Inferior parietal cortex (tissue), 1 donor: ENCODE data around the gene PRXL2C.
"Not testable (repeated sequence)": the region's sequence is repeated elsewhere in the genome, so short reads cannot be mapped to it uniquely, and the experiment has no call there.

Experiments
- DNase-seq: peaks from one replicate; pipeline ENCODE4 v3.0.0-alpha.2; 2016; ENCODE audit errors: extremely low spot score

Gene PRXL2C

DNA sequence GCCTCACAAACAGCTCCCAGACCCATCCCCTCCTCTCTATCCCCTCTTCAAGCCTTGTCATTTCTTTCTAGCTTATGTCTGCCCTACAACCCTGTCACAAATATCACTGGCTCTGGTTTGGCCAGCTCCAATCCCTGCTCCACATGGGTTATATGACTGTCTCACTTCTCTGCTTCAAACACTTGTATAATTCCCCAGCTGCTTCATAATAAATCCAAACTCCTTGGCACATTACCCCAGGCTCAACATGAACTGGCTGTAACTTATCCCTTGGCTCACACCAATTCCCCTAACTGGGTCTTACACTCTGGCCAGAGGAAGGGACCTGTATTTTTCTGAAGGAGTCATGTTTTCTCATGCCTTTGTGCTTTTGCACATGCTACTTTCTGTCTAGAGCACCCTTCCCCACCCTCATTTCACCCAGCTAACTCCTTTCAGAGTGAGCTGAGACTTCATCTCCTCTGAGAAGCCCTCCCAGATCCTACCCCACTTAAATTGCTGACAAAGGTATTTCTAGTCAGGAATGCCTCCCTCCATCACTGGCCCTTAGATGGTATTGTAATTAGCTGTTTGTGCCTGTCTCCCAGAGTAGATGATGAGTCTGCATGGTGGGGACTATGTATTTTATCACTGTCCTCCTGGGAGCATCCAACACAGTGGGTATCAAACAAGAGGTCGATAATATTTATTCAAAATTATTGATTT is 5.3 kb downstream of the PRXL2C start:
- DNase-seq: no peak

GRCh38 chr9:96646081-96646991 is 8.8 kb downstream of the PRXL2C start:
- DNase-seq: no peak

GRCh38 chr9:96644137-96644536 is 11.0 kb downstream of the PRXL2C start:
- DNase-seq: no peak

DNA sequence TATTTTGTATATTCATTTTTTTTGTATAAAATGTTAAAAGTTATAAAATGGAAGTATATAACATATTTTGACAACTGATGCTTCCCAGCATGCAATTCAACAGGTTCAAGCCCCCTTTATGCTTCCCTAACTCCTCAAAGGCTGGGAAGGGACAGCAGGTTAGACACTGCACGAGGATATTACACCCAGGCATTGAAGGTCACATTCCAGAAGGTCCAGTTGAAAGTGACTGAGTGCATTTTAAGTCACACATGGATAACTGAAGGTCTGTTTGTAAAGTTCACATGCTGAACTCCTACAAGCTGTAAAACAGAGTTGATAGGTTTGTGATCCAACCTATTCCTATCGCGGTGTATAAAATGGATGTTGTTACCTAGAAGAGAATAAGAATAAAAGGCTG is 13.6 kb downstream of the PRXL2C start:
- no peak for DNase-seq

GRCh38 chr9:96638606-96639364 is 16.3 kb downstream of the PRXL2C start:
- DNase-seq: no peak

GRCh38 chr9:96636368-96636767 is 18.7 kb downstream of the PRXL2C start:
- DNase-seq: no peak

GRCh38 chr9:96633579-96633978 is 21.5 kb downstream of the PRXL2C start:
- DNase-seq: not testable (repeated sequence)

DNA sequence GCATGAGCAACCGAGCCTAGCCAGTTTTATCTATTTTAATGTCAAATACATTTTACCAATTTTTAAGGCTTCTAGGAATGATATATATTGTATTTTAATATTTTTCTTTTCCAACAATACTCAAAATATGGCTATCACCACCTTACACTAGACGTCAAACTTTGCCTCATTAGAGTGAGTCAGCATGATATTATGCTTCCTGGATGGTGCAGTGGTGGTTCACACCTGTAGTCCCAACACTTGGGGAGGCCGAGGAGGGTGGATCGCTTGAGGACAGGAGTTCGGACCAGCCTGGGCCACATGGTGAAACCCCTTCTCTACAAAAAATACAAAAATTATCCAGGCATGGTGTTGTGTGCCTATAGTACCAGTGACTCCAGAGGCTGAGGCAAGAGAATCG is 28.2 kb downstream of the PRXL2C start:
- no peak for DNase-seq

DNA sequence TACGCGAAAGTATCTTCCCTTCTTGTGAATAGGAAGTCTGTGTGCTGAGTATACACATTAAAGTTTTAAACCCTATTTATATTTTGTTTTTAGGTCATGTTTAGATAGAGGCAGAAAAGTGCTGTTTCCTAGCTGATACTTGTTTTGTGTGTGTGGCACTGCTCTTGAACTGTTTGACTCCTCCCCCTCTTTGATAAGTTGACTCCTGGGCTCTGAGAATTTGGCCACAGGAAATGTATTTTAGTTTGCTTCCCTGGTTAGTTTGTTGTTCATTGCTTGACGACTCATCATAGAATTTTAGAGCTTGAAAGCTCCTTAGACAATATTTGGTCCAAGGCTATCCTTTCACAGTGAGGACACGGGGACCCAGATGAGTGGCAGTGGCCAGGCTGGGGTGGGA is 33.5 kb downstream of the PRXL2C start:
- no peak for DNase-seq

- DNase-seq: no peak
Observed at GRCh38 chr9:96620832-96621269, 34.3 kb downstream of the PRXL2C start.

DNA sequence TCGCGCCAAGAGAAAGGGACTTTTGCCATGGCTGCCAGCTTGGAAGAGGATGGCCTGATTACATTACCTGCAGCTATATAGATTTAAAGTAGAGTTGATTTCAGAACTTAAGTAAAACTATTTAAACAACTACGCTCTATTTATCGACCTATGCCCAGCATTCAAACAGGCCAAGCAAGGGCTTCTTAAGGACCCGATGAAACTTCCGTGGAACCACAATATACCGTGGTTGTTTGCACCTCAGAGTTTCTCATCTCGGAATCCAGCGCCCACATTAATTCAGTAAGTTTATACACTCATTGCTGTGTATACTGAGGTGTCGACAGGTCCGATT is 35.0 kb downstream of the PRXL2C start:
- DNase-seq: no peak

DNA sequence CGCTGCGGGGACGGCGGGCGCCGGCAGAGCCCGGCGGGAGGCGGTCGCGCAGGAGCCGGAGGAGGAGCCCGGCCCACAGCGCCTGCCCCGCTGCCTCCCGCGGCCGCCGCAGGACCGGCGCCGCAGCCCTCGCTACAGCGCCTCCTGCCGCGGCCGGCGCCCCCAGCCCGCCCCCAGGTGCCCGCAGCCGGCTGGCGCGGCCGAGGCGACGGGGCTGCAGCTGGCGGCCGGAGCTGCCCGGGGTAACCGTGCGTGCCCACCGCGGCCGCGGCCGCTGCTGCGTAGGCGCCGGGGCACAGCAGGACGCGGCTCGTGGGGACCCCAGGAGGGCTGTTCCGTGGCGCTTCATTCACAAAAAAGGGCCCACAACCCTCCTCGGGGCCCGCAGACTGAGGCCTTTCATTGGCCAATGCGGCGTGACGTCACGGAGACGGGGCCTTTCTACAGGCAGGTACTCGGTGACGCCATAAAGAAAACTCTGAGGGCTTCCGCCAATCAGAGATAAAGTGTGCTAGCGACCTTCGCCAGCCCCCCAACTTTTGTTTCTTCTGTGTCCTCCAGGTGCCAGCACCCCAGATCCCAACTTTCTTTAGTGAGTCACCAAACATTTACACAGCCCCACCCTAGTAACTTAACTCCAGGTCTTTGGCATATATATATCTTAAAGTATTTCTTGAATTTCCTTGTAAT is 35.5 kb downstream of the PRXL2C start, which contains the start of gene CDC14B:
CDC14B (minus strand) TSS at position 353 of the 690 bp plus-strand sequence. CDS start 465 bp downstream, outside the sequence.
- DNase-seq: peak; percentile 85

GRCh38 chr9:96619124-96619465 is 36.0 kb downstream of the PRXL2C start:
- no peak for DNase-seq

- peak; percentile 71 for DNase-seq
Observed at GRCh38 chr9:96618209-96619123, 36.7 kb downstream of the PRXL2C start.

GRCh38 chr9:96617439-96618185 is 37.5 kb downstream of the PRXL2C start:
- DNase-seq: peak; percentile 50

DNA sequence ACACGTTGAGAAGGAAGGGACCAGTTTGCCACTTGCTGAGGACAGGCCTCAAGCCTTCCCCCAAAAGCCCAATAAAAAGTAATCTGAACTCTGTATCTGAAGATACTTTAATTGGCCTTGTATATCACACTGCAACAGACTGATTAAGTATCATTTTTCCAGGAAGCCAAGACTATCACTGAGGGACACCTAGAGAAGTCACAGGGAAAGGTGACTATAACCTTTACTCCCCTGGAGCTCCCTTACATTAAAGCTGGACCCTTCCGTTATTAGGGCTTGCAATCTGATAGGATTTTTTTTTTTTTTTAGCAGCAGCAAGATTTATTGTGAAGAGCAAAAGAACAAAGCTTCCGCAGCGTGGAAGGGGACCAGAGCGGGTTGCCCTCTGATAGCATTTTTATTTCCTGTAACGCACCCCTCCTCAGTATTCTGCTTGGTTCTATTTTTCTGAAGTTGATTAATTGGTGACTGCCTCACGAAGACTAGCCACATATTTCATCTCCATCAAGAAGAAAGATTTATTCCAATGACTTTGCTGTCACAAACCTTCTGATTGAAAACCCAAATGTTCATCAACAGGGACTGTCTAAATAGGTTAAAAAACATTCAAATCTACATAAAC is 38.2 kb downstream of the PRXL2C start:
- no peak for DNase-seq

DNA sequence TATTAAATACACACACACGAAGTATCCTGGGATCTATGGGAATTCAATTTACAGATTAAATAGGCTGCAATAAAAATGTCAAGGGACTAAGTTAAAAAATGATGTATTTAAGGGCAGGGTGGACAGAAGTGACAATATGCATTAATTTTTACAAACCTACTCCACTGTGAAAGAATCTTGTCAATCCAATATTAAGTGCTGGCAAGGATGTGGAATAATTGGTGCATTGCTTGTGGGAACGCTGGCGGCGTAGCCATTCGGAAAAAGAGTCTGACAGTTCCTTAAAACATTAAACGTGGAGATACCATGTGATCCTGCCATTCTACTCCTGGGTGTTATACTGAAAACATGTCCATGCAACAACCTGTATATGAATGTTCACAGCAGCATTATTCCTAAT is 39.7 kb downstream of the PRXL2C start:
- no peak for DNase-seq

DNA sequence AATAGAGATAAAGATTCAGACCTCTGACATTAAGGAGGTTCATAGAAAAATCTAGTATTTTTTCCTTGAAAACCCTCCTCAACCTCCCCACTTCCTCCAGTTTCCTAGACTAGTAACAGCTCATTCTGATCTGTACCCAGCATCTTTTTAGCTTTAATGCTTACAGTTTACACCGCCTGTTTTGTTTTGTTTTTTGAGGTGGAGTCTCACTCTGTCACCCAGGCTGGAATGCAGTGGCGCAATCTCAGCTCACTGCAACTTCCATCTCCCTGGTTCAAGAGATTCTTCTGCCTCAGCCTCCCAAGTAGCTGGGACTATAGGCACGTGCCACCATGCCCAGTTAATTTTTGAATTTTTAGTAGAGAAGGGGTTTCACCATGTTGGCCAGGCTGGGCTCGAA is 40.5 kb downstream of the PRXL2C start:
- not testable (repeated sequence) for DNase-seq

- peak; percentile 69 for DNase-seq
Observed at GRCh38 chr9:96612966-96613589, 42.0 kb downstream of the PRXL2C start.
